Measurements from ENCODE around the gene THUMPD3.
A peak's percentile ranks its signal among the peaks of the same experiment; 100 is the strongest.

Gene THUMPD3

GRCh38 chr3:9369508-9369907 lies 6.7 kb downstream of the THUMPD3 start:
- no peak for DNase-seq

GRCh38 chr3:9373465-9373864 lies 10.6 kb downstream of the THUMPD3 start:
- DNase-seq = no peak

GRCh38 chr3:9377981-9378380 lies 15.1 kb downstream of the THUMPD3 start:
- DNase-seq = no peak

- no peak for DNase-seq
These were observed 16.5 kb downstream of the THUMPD3 start for GRCh38 chr3:9379327-9379726.

- no peak for DNase-seq
These were observed 17.2 kb downstream of the THUMPD3 start for GRCh38 chr3:9380014-9380413.

GRCh38 chr3:9384141-9384828 lies 21.4 kb downstream of the THUMPD3 start:
- no peak for DNase-seq

- no peak for DNase-seq
These were observed 22.6 kb downstream of the THUMPD3 start for GRCh38 chr3:9385187-9386077.

- no peak for DNase-seq
These were observed 23.2 kb downstream of the THUMPD3 start for GRCh38 chr3:9386078-9386459.

GRCh38 chr3:9386501-9387321 lies 23.9 kb downstream of the THUMPD3 start:
- no peak for DNase-seq

- DNase-seq = no peak
These were observed 24.4 kb downstream of the THUMPD3 start for GRCh38 chr3:9387322-9387655.

GRCh38 chr3:9388142-9388541 lies 25.3 kb downstream of the THUMPD3 start:
- no peak for DNase-seq

- DNase-seq = no peak
These were observed 25.9 kb downstream of the THUMPD3 start for GRCh38 chr3:9388562-9389272.

GRCh38 chr3:9390265-9390888 lies 27.5 kb downstream of the THUMPD3 start:
- no peak for DNase-seq

GRCh38 chr3:9392041-9392440 lies 29.2 kb downstream of the THUMPD3 start:
- DNase-seq = no peak

- DNase-seq = no peak
These were observed 32.9 kb downstream of the THUMPD3 start for GRCh38 chr3:9395570-9396300.

- DNase-seq = peak; percentile 92
These were observed 33.4 kb downstream of the THUMPD3 start for GRCh38 chr3:9396301-9396631.

- DNase-seq = peak; percentile 98
These were observed 33.9 kb downstream of the THUMPD3 start for GRCh38 chr3:9396632-9397331.

- DNase-seq = peak; percentile 100
These were observed 34.6 kb downstream of the THUMPD3 start, which contains the start of gene SETD5 for GRCh38 chr3:9397332-9397905. SETD5 (plus strand) TSS chr3:9397615; CDS start chr3:9428939, 31,324 bp downstream.

- peak; percentile 39 for DNase-seq
These were observed 35.2 kb downstream of the THUMPD3 start for GRCh38 chr3:9397906-9398699.
